ENCODE results near the gene PSMG2.

The PSMG2 gene

DNA sequence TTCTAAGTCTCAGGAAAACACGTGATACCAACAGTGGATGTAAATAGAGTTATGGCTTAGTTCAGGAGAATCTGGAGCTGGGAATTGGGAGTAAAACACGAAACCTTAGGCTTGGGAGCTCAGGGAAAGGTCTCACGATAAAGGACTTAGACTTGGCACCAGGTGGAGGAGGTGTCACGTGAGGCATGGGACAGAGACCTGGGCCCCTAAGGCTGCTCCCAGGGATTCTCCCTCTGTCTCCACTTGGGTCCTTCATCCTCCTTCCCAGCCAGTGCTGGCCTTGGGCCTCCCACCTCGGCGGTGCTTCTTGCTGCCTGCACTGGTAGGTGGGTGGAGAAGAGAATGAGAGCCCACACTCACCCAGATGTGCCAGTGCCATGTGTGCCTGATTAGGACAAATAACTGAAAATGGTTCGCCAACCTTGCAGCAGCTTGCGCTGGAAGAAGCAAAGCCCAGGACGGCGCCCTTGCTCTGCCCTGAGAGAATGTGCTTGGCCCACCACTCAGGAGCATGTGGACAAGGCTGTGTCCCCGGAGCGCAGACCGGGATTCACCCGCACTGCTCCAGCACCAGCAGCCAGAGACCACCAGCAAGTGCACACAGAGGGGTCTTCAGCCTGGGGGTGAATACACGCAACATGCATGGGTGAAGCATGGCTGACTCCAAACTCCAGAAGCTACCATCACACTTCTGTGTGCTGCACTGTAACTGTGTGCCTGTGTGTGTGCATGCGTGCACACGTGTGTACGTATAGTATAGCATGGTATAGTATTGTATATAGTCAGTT, 48.1 kb downstream of the PSMG2 start:
- H3K4me3 ChIP-seq (ENCODE audit: low read length, poor library complexity, severe bottlenecking): no peak overlapping the region
- H3F3A ChIP-seq (ENCODE audit: low read depth): no peaks in the 10 kb centered on the region
- no peaks in the 10 kb centered on the region for H3K9me2 ChIP-seq (replicated peaks; ENCODE audit: low read depth, low read length)
- H4K20me1 ChIP-seq (ENCODE audit: insufficient read depth, low read length, poor library complexity, severe bottlenecking): no peaks in the 10 kb centered on the region
- TF ChIP-seq, protein P1, sequence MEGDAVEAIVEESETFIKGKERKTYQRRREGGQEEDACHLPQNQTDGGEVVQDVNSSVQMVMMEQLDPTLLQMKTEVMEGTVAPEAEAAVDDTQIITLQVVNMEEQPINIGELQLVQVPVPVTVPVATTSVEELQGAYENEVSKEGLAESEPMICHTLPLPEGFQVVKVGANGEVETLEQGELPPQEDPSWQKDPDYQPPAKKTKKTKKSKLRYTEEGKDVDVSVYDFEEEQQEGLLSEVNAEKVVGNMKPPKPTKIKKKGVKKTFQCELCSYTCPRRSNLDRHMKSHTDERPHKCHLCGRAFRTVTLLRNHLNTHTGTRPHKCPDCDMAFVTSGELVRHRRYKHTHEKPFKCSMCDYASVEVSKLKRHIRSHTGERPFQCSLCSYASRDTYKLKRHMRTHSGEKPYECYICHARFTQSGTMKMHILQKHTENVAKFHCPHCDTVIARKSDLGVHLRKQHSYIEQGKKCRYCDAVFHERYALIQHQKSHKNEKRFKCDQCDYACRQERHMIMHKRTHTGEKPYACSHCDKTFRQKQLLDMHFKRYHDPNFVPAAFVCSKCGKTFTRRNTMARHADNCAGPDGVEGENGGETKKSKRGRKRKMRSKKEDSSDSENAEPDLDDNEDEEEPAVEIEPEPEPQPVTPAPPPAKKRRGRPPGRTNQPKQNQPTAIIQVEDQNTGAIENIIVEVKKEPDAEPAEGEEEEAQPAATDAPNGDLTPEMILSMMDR (conservative IDR thresholded peaks at IDR 0.05; ENCODE audit: low read length): no peak
- no peak for TF ChIP-seq EZH2phosphoT487 (IDR thresholded peaks at IDR 0.05; ENCODE audit: borderline replicate concordance)
- H3K79me2 ChIP-seq (ENCODE audit: insufficient read depth, low read length): no peaks in the 10 kb centered on the region
- no peaks in the 10 kb centered on the region for H3K36me3 ChIP-seq (ENCODE audit: insufficient read depth, low read length)
- H3K9ac ChIP-seq (ENCODE audit: low read depth, low read length, poor library complexity, severe bottlenecking): peak overlapping the region; percentile 55
- H3K4me2 ChIP-seq (ENCODE audit: low read depth, low read length, poor library complexity, severe bottlenecking): peak overlapping the region; percentile 37
- no peak overlapping the region for H2AFZ ChIP-seq (ENCODE audit: low read length)
- H3K27me3 ChIP-seq (ENCODE audit: insufficient read depth, low read length, poor library complexity, severe bottlenecking): no peaks in the 10 kb centered on the region
- peaks cover 21% of the 10 kb centered on the region for H3K4me1 ChIP-seq (ENCODE audit: insufficient read depth, low read length, poor library complexity, severe bottlenecking)
- H3K9me3 ChIP-seq (ENCODE audit: insufficient read depth, low read depth, low read length): no peaks in the 10 kb centered on the region

DNA sequence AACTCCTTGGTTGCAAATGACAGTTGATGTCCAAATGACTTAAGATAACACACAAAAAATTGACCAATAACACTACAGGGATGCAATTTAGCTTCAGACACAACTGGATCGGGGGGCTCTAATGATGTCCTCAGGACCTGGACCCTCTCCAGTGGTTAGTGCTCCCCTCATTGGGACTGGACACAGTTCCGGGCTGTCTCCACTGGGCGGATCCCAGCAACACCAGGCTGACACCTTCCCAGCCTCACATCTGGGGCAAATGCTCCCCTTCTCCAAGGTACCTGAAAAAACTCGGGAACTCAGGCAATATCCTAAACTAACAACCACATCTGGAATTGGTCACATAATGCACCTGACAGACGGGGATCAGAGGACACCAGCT, 48.7 kb downstream of the PSMG2 start:
- no peak overlapping the region for H3K4me3 ChIP-seq (ENCODE audit: low read length, poor library complexity, severe bottlenecking)
- TF ChIP-seq, protein P1 (conservative IDR thresholded peaks at IDR 0.05; ENCODE audit: low read length): no peak
- TF ChIP-seq EZH2phosphoT487 (IDR thresholded peaks at IDR 0.05; ENCODE audit: borderline replicate concordance): no peak
- peaks cover 21% of the 10 kb centered on the region for H3K4me1 ChIP-seq (ENCODE audit: insufficient read depth, low read length, poor library complexity, severe bottlenecking)
- no peaks in the 10 kb centered on the region for H4K20me1 ChIP-seq (ENCODE audit: insufficient read depth, low read length, poor library complexity, severe bottlenecking)
- no peaks in the 10 kb centered on the region for H3K36me3 ChIP-seq (ENCODE audit: insufficient read depth, low read length)
- H2AFZ ChIP-seq (ENCODE audit: low read length): no peak overlapping the region
- H3K79me2 ChIP-seq (ENCODE audit: insufficient read depth, low read length): no peaks in the 10 kb centered on the region
- H3K27me3 ChIP-seq (ENCODE audit: insufficient read depth, low read length, poor library complexity, severe bottlenecking): no peaks in the 10 kb centered on the region
- no peaks in the 10 kb centered on the region for H3K9me2 ChIP-seq (replicated peaks; ENCODE audit: low read depth, low read length)
- no peaks in the 10 kb centered on the region for H3K9me3 ChIP-seq (ENCODE audit: insufficient read depth, low read depth, low read length)
- no peak overlapping the region for H3K9ac ChIP-seq (ENCODE audit: low read depth, low read length, poor library complexity, severe bottlenecking)
- H3F3A ChIP-seq (ENCODE audit: low read depth): no peaks in the 10 kb centered on the region
- no peak overlapping the region for H3K4me2 ChIP-seq (ENCODE audit: low read depth, low read length, poor library complexity, severe bottlenecking)

GRCh38 chr18:12751891-12752290, 49.0 kb downstream of the PSMG2 start:
- Histone ChIP-seq H3K4me1 (ENCODE audit: insufficient read depth, low read length, poor library complexity, severe bottlenecking) (peaks cover 21% of the 10 kb centered on the region), H3K4me2 (ENCODE audit: low read depth, low read length, poor library complexity, severe bottlenecking) (no peak overlapping the region)

More at GRCh38 chr18:12751891-12752290, 49.0 kb downstream of the PSMG2 start:
- Histone ChIP-seq H3F3A (ENCODE audit: low read depth) (no peaks in the 10 kb centered on the region), H3K9me2 (replicated peaks; ENCODE audit: low read depth, low read length) (no peaks in the 10 kb centered on the region), H3K27me3 (ENCODE audit: insufficient read depth, low read length, poor library complexity, severe bottlenecking) (no peaks in the 10 kb centered on the region), H3K9me3 (ENCODE audit: insufficient read depth, low read depth, low read length) (no peaks in the 10 kb centered on the region), H4K20me1 (ENCODE audit: insufficient read depth, low read length, poor library complexity, severe bottlenecking) (no peaks in the 10 kb centered on the region), H3K9ac (ENCODE audit: low read depth, low read length, poor library complexity, severe bottlenecking) (no peak overlapping the region), H3K4me3 (ENCODE audit: low read length, poor library complexity, severe bottlenecking) (no peak overlapping the region), H3K36me3 (ENCODE audit: insufficient read depth, low read length) (no peaks in the 10 kb centered on the region), H2AFZ (ENCODE audit: low read length) (no peak overlapping the region), H3K79me2 (ENCODE audit: insufficient read depth, low read length) (no peaks in the 10 kb centered on the region)
- TF ChIP-seq EZH2phosphoT487 (IDR thresholded peaks at IDR 0.05; ENCODE audit: borderline replicate concordance): no peak
- TF ChIP-seq, protein P1 (conservative IDR thresholded peaks at IDR 0.05; ENCODE audit: low read length): no peak

Data from Loucy (cell line).